BLaER1 treated with 17β-estradiol and CSF1 and Interleukin-3, amounts not matched to agents 10 nM and 100 nM (cell line): Measurements from ENCODE around the gene IGF2BP3.

ENCODE experiments used
- H3K27ac ChIP-seq, 11 experiments: shearing (Covaris generic); formaldehyde crosslinking; 2 replicates each; pipeline ENCODE4 v1.8.1; 2022
- H3K27me3 ChIP-seq, 11 experiments: shearing (Covaris generic); formaldehyde crosslinking; 2 replicates each; pipeline ENCODE4 v1.8.1; 2022
- H3K36me3 ChIP-seq, 11 experiments: shearing (Covaris generic); formaldehyde crosslinking; 2 replicates each; pipeline ENCODE4 v1.8.1; 2022
- H3K4me1 ChIP-seq, 10 experiments: shearing (Covaris generic); formaldehyde crosslinking; 2 replicates each; pipeline ENCODE4 v1.8.1; 2022
- H3K4me2 ChIP-seq, 11 experiments: shearing (Covaris generic); formaldehyde crosslinking; 2 replicates each; pipeline ENCODE4 v1.8.1; 2022
- H3K4me3 ChIP-seq, 10 experiments: shearing (Covaris generic); formaldehyde crosslinking; 2 replicates each; pipeline ENCODE4 v1.8.1; 2022
- H3K9ac ChIP-seq, 11 experiments: shearing (Covaris generic); formaldehyde crosslinking; 2 replicates each; pipeline ENCODE4 v1.8.1; 2022
- H3K9me3 ChIP-seq, 11 experiments: shearing (Covaris generic); formaldehyde crosslinking; replicated peaks in 1 of 11; 2 replicates each; pipeline ENCODE4 v1.8.1; 2022
- H4K20me1 ChIP-seq, 11 experiments: shearing (Covaris generic); formaldehyde crosslinking; 2 replicates each; pipeline ENCODE4 v1.8.1; 2022
- Cebpa-rat ChIP-seq, 11 experiments: shearing (Covaris generic); IDR thresholded peaks; 2 replicates each; pipeline ENCODE4 v1.8.1; 2022

The IGF2BP3 gene

GRCh38 chr7:23469150-23469960 lies 936 bp downstream of the IGF2BP3 start:
- Histone ChIP-seq H3K9ac (peak overlapping the region in 10 of 11 experiments; percentile 4 to 37 (median 28); a peak in 11 of 22 replicates), H3K27ac (no peak overlapping the region), H3K4me2 (peak overlapping the region; percentile 71 to 96 (median 78)), H4K20me1 (peaks cover 0 to 80% (median 60%) of the 10 kb centered on the region in 11 experiments; a peak in 19 of 22 replicates), H3K4me3 (peak overlapping the region; percentile 23 to 64 (median 51); a peak in 19 of 20 replicates), H3K27me3 (peaks cover 100% of the 10 kb centered on the region in 11 experiments), H3K9me3 (peaks cover 0 to under 1% (median 0%) of the 10 kb centered on the region in 11 experiments; a peak in 2 of 22 replicates), H3K36me3 (no peaks in the 10 kb centered on the region), H3K4me1 (peaks cover 34 to 51% (median 38%) of the 10 kb centered on the region in 10 experiments)
- no peak for TF ChIP-seq Cebpa-rat (IDR thresholded peaks at IDR 0.05)

- Histone ChIP-seq H3K9me3 (no peaks in the 10 kb centered on the region), H3K4me1 (peaks cover 28 to 43% (median 33%) of the 10 kb centered on the region in 10 experiments), H3K4me3 (peak overlapping the region; percentile 23 to 64 (median 51); a peak in 19 of 20 replicates), H4K20me1 (peaks cover 0 to 72% (median 53%) of the 10 kb centered on the region in 11 experiments; a peak in 19 of 22 replicates), H3K27me3 (peaks cover 100% of the 10 kb centered on the region in 11 experiments), H3K36me3 (no peaks in the 10 kb centered on the region), H3K27ac (no peak overlapping the region), H3K4me2 (peak overlapping the region; percentile 71 to 96 (median 78)), H3K9ac (peak overlapping the region in 9 of 11 experiments; percentile 4 to 37 (median 29); a peak in 8 of 22 replicates)
- TF ChIP-seq Cebpa-rat (IDR thresholded peaks at IDR 0.05): no peak
Observed at GRCh38 chr7:23468526-23469149, 1.7 kb downstream of the IGF2BP3 start.

GRCh38 chr7:23467806-23468525 lies 2.3 kb downstream of the IGF2BP3 start:
- Histone ChIP-seq H3K4me3 (peak overlapping the region in 7 of 10 experiments; percentile 42 to 64 (median 53); a peak in 9 of 20 replicates), H3K9me3 (no peaks in the 10 kb centered on the region), H3K36me3 (no peaks in the 10 kb centered on the region), H3K9ac (peak overlapping the region in 1 of 11 experiments; percentile 27; a peak in 1 of 22 replicates), H3K4me1 (peaks cover 31 to 47% (median 38%) of the 10 kb centered on the region in 10 experiments), H3K27ac (no peak overlapping the region), H3K4me2 (peak overlapping the region; percentile 4 to 96 (median 78); a peak in 16 of 22 replicates), H4K20me1 (peaks cover 0 to 66% (median 47%) of the 10 kb centered on the region in 11 experiments; a peak in 19 of 22 replicates), H3K27me3 (peaks cover 94 to 100% (median 98%) of the 10 kb centered on the region in 11 experiments)
- no peak for TF ChIP-seq Cebpa-rat (IDR thresholded peaks at IDR 0.05)

GRCh38 chr7:23467291-23467805 lies 2.9 kb downstream of the IGF2BP3 start:
- Histone ChIP-seq H3K9ac (no peak overlapping the region), H3K27me3 (peaks cover 88 to 94% (median 92%) of the 10 kb centered on the region in 11 experiments), H3K4me3 (peak overlapping the region in 2 of 10 experiments; percentile 1 to 54; a peak in 2 of 20 replicates), H3K4me2 (peak overlapping the region in 4 of 11 experiments; percentile 82 to 96 (median 89); a peak in 7 of 22 replicates), H4K20me1 (peaks cover 0 to 61% (median 47%) of the 10 kb centered on the region in 11 experiments; a peak in 19 of 22 replicates), H3K4me1 (peaks cover 37 to 53% (median 44%) of the 10 kb centered on the region in 10 experiments), H3K9me3 (no peaks in the 10 kb centered on the region), H3K36me3 (no peaks in the 10 kb centered on the region), H3K27ac (no peak overlapping the region)
- no peak for TF ChIP-seq Cebpa-rat (IDR thresholded peaks at IDR 0.05)

- peaks cover 0 to 18% (median 10%) of the 10 kb centered on the region in 11 experiments; a peak in 17 of 22 replicates for H4K20me1 ChIP-seq
- no peaks in the 10 kb centered on the region for H3K36me3 ChIP-seq
- H3K4me2 ChIP-seq: peak overlapping the region; percentile 36 to 78 (median 54); a peak in 21 of 22 replicates
- H3K27me3 ChIP-seq: peaks cover 43 to 49% (median 47%) of the 10 kb centered on the region in 11 experiments
- no peak for TF ChIP-seq Cebpa-rat (IDR thresholded peaks at IDR 0.05)
- H3K4me1 ChIP-seq: peaks cover 11 to 25% (median 18%) of the 10 kb centered on the region in 10 experiments
- H3K4me3 ChIP-seq: no peak overlapping the region
- H3K9me3 ChIP-seq: no peaks in the 10 kb centered on the region
- no peak overlapping the region for H3K9ac ChIP-seq
- H3K27ac ChIP-seq: no peak overlapping the region
Observed at GRCh38 chr7:23462846-23463245, 7.4 kb downstream of the IGF2BP3 start.

GRCh38 chr7:23458044-23458443 lies 12.2 kb downstream of the IGF2BP3 start:
- H3K4me1 ChIP-seq: peaks cover 5 to 17% (median 9%) of the 10 kb centered on the region in 10 experiments
- no peak for TF ChIP-seq Cebpa-rat (IDR thresholded peaks at IDR 0.05)
- no peaks in the 10 kb centered on the region for H3K9me3 ChIP-seq
- H3K9ac ChIP-seq: no peak overlapping the region
- no peaks in the 10 kb centered on the region for H3K36me3 ChIP-seq
- no peak overlapping the region for H3K27ac ChIP-seq
- H4K20me1 ChIP-seq: no peaks in the 10 kb centered on the region
- peaks cover 0 to under 1% (median 0%) of the 10 kb centered on the region in 11 experiments; a peak in 3 of 22 replicates for H3K27me3 ChIP-seq
- no peak overlapping the region for H3K4me2 ChIP-seq
- H3K4me3 ChIP-seq: no peak overlapping the region

- Histone ChIP-seq H3K9ac (no peak overlapping the region), H3K27me3 (no peaks in the 10 kb centered on the region), H3K4me3 (no peak overlapping the region), H3K4me1 (0 out of 20 replicates have a peak, but pooled peaks cover 0 to 4% (median 0%) of the 10 kb centered on the region in 10 experiments), H3K27ac (no peak overlapping the region), H3K9me3 (no peaks in the 10 kb centered on the region), H4K20me1 (no peaks in the 10 kb centered on the region), H3K36me3 (no peaks in the 10 kb centered on the region), H3K4me2 (no peak overlapping the region)
- no peak for TF ChIP-seq Cebpa-rat (IDR thresholded peaks at IDR 0.05)
Observed at GRCh38 chr7:23456093-23456492, 14.2 kb downstream of the IGF2BP3 start.

- no peak for TF ChIP-seq Cebpa-rat (IDR thresholded peaks at IDR 0.05)
- H3K4me3 ChIP-seq: no peak overlapping the region
- no peak overlapping the region for H3K27ac ChIP-seq
- no peak overlapping the region for H3K4me2 ChIP-seq
- no peaks in the 10 kb centered on the region for H3K27me3 ChIP-seq
- no peaks in the 10 kb centered on the region for H3K9me3 ChIP-seq
- no peaks in the 10 kb centered on the region for H3K36me3 ChIP-seq
- H3K9ac ChIP-seq: no peak overlapping the region
- H4K20me1 ChIP-seq: no peaks in the 10 kb centered on the region
- H3K4me1 ChIP-seq: 0 out of 20 replicates have a peak, but pooled peaks cover 0 to 4% (median 0%) of the 10 kb centered on the region in 10 experiments
Observed at GRCh38 chr7:23454881-23455526, 15.3 kb downstream of the IGF2BP3 start.
